Panc1 (cell line): ENCODE results near the gene UVSSA.

Source experiments
- CTCF ChIP-seq: fragments of 450-650 bp; IDR thresholded peaks from 2 replicates; pipeline ENCODE4 v1.5.1; 2017; ENCODE audit warnings: mild to moderate bottlenecking
- POLR2AphosphoS5 ChIP-seq: IDR thresholded peaks from 2 replicates; pipeline ENCODE4 v1.6.1; 2012; ENCODE audit warnings: mild to moderate bottlenecking, low read depth, low read length, moderate library complexity
- REST ChIP-seq, 2 experiments: IDR thresholded peaks; 2 replicates each; pipeline ENCODE4 v1.6.1; 2011 to 2012; ENCODE audit warnings: low read depth in 2 of 2, control low read depth in 1 of 2, low read length in 1 of 2, mild to moderate bottlenecking in 1 of 2, moderate library complexity in 1 of 2; ENCODE audit not compliant: insufficient read depth in 1 of 2
- SIN3A ChIP-seq: IDR thresholded peaks from 2 replicates; pipeline ENCODE4 v1.6.1; 2012; ENCODE audit warnings: low read depth, mild to moderate bottlenecking, low read length, moderate library complexity, borderline replicate concordance; ENCODE audit not compliant: insufficient read depth

- TF ChIP-seq SIN3A, result no peak
- no peak for TF ChIP-seq CTCF
- TF ChIP-seq REST (IDR thresholded peaks at IDR 0.05; ENCODE audit: insufficient read depth in 1 of 2, low read depth in 2 of 2, low read length in 1 of 2), result no peak
- no peak for TF ChIP-seq POLR2AphosphoS5
Observed at GRCh38 chr4:1352567-1352900, 5.5 kb downstream of the UVSSA start.
